HFF-Myc (cell line): ENCODE measurements around the gene RAB5B.
"Not testable (repeated sequence)": the region's sequence is repeated elsewhere in the genome, so short reads cannot be mapped to it uniquely, and the experiment has no call there.

Source experiments
- DNase-seq: peaks from one replicate; pipeline ENCODE4 v3.0.0-alpha.2; 2011; ENCODE audit warnings: low read depth; ENCODE audit errors: extremely low read depth
- H3K4me3 ChIP-seq: replicated peaks from 2 replicates; pipeline ENCODE4 v1.5.1; 2011; ENCODE audit warnings: low read depth, mild to moderate bottlenecking, control low read depth, low read length
- TF ChIP-seq, protein P1 (sequence below): IDR thresholded peaks from 2 replicates; pipeline ENCODE4 v1.5.1; 2012; ENCODE audit warnings: mild to moderate bottlenecking, low read depth, low read length, control low read depth; ENCODE audit errors: missing control alignments

The RAB5B gene

DNA sequence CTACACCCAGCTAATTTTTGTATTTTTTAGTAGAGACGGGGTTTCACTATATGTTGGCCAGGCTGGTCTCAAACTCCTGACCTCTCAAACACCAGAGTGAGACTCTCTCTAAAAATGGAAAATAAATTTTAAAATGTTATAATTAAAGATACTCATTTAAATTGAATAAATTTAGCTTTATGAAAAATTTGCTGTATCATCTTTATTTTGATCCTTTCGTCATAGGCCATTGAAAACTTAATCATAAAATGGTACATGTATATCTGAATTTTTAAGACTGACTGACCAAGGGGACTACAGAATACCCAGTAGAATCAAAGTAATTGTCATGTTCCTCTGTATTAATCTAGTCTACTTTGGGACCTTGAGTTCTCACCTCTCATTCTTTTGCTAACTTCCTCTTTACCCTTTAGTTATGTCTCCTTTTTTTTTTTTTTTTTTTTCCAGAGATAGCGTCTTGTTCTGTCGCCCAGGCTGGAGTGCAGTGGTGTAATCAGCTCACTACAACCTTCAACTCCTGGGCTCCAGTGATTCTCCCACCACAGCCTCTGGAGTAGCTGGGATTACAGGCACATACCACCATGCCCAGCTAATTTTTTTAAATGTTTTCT lies 9.5 kb downstream of the RAB5B start:
- DNase-seq: no peak
- no peak overlapping the region for H3K4me3 ChIP-seq
- TF ChIP-seq, protein P1, sequence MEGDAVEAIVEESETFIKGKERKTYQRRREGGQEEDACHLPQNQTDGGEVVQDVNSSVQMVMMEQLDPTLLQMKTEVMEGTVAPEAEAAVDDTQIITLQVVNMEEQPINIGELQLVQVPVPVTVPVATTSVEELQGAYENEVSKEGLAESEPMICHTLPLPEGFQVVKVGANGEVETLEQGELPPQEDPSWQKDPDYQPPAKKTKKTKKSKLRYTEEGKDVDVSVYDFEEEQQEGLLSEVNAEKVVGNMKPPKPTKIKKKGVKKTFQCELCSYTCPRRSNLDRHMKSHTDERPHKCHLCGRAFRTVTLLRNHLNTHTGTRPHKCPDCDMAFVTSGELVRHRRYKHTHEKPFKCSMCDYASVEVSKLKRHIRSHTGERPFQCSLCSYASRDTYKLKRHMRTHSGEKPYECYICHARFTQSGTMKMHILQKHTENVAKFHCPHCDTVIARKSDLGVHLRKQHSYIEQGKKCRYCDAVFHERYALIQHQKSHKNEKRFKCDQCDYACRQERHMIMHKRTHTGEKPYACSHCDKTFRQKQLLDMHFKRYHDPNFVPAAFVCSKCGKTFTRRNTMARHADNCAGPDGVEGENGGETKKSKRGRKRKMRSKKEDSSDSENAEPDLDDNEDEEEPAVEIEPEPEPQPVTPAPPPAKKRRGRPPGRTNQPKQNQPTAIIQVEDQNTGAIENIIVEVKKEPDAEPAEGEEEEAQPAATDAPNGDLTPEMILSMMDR: no peak

DNA sequence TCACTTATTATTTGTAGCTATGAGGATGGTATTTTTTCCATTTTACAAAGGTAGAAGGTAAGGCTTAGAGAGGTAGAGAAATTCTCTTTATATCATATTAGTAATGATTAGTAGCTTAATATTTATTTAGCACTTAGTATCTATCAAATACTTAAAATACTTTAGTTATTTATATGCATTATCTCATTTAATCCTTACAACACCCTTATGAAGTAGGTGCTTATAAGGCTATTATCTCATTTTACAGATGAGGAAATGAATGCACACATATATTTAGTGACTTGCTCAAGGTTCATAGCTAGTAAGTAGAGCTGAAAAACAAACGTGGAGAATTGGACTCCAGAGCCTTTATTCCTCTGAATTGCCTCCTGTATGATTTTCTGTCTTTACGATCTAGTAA lies 11.0 kb downstream of the RAB5B start:
- DNase-seq: no peak
- TF ChIP-seq, protein P1: no peak
- H3K4me3 ChIP-seq: no peak overlapping the region

DNA sequence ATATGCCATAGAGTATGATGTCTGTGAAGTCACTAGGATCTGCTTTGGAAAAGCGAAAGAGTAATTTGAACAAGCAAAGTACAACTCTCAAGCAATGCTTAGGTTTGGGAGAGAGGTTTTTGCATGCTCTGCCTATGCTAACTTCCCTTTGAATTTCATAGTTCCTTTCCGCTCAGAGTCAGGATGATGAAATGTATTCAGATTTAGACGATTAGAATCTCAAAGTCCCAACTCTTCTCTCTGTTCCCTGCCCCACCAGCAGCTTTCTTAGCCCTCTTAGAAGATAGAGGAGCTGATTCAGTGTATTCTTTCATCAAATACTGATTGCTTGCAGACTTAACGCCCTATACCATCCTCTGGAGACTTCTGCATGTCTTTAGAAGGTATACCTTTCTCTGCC lies 11.5 kb downstream of the RAB5B start:
- TF ChIP-seq, protein P1: no peak
- DNase-seq: no peak
- H3K4me3 ChIP-seq: no peak overlapping the region

DNA sequence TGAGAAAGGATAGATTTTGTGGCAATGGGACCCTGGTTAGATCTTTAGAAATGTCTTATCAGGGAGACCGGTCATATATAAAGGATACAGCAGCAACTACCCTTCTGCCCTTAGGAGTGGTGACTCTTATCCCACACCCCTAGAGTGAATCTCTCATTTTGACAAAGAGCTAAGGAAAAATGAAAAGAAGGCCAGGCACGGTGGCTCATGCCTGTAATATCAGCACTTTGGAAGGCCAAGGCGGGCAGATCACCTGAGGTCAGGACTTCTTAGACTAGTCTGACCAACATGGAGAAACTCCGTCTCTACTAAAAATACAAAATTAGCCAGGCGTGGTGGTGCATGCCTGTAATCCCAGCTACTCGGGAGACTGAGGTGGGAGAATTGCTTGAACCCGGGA lies 12.1 kb downstream of the RAB5B start:
- DNase-seq, H3K4me3 ChIP-seq: not testable (repeated sequence)

DNA sequence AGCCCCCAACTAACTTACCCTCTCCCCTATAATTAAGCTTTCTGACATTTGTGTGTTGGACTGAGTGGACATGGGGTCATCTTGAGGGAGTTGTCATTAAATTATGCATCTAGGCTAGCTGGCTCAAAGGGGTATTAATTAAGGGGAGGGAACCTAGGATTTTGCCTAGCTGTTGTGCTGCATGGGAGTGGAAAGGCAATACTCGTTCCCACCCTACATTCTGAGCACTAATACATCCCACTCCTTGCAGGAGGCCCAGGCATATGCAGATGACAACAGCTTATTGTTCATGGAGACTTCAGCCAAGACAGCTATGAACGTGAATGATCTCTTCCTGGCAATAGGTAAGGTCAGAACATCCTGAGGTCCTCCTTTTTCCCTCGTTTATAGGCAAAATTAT lies 17.2 kb downstream of the RAB5B start:
- TF ChIP-seq, protein P1: no peak
- no peak for DNase-seq
- no peak overlapping the region for H3K4me3 ChIP-seq

DNA sequence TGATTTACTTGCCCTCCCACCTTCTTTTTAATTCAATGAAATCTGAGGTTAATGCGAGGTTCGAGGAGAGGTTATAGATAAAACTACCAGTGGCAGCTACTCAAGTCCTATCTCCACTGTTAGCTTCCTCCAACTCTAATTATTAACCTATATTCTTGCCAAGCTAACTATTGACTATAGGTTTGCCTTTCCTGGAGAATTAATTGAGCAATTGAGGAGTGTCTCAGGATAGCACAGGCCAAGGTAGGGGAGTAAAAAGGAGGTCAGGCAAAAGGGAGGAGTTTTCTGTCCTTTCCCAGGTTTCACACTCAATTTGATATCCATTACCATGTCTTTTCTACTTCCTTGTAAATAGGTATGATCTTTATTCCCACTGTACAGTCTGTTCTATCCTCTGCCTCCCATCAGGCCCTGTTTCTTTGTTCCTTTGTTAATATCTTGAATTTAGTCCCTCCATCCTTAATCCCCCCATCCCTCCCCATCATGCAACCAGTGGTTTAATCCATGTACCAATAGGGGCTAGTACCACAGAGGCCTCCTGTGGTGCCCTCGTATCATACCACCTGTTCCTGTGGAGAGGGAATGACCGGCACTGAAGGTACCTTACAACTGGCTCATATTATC lies 19.5 kb downstream of the RAB5B start:
- TF ChIP-seq, protein P1: no peak
- no peak for DNase-seq
- H3K4me3 ChIP-seq: no peak overlapping the region

DNA sequence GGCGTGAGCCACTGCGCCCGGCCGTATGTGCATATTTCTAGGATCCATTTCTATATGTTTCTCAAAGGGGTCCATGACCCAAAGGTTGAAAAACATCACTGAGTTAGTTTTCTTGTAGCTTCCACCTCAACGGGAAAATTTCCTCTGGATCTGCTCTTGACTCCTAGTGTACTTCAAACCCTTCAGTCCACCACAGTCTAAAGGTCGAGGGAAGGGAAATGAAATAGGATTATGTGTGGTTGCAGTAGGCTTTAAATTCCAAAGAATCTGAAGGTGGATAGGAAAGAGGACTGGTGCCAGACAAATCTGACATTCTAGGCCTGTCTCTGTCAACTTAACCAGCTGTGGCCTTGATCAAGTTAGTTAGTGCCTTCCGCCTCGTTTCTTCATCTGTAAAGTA lies 21.5 kb downstream of the RAB5B start:
- no peak for DNase-seq
- H3K4me3 ChIP-seq: no peak overlapping the region
- TF ChIP-seq, protein P1: no peak
